Neutrophil (primary cell): Measurements from ENCODE around the gene MAP3K6.

Experiments
- H3K27ac ChIP-seq: fragments of 200-600 bp; sonication (generic); 2 replicates; pipeline ENCODE4 v1.5.1; 2016; ENCODE audit warnings: mild to moderate bottlenecking, moderate library complexity
- H3K27me3 ChIP-seq: fragments of 200-600 bp; sonication (generic); 2 replicates; pipeline ENCODE4 v1.6.0; 2016; ENCODE audit warnings: mild to moderate bottlenecking
- H3K36me3 ChIP-seq: fragments of 200-600 bp; sonication (generic); 2 replicates; pipeline ENCODE4 v1.5.1; 2017
- H3K4me1 ChIP-seq, 2 experiments: fragments of 200-600 bp in 1 of 2; sonication (generic) in 1 of 2; 1 replicate in 1 of 2; 2 replicates in 1 of 2; pipeline versions ENCODE4 v1.5.1 to v1.6.1; 2013 to 2016; ENCODE audit warnings: low read depth in 1 of 2, low read length in 1 of 2, mild to moderate bottlenecking in 1 of 2, moderate library complexity in 1 of 2; ENCODE audit not compliant: control insufficient read depth in 1 of 2, insufficient read depth in 1 of 2
- H3K4me3 ChIP-seq, 2 experiments: fragments of 200-600 bp in 1 of 2; sonication (generic) in 1 of 2; 1 replicate in 1 of 2; 2 replicates in 1 of 2; pipeline ENCODE4 v1.5.1; 2013 to 2016; ENCODE audit warnings: low read depth in 1 of 2, low read length in 1 of 2, mild to moderate bottlenecking in 1 of 2, moderate library complexity in 1 of 2
- H3K9me3 ChIP-seq: fragments of 200-600 bp; sonication (generic); 2 replicates; pipeline ENCODE4 v1.5.1; 2016
- TF ChIP-seq, protein P1 (sequence below): fragments of 200-600 bp; sonication (generic); IDR thresholded peaks from 2 replicates; pipeline ENCODE4 v1.5.1; 2016; ENCODE audit warnings: antibody characterized with exemption

The MAP3K6 gene

DNA sequence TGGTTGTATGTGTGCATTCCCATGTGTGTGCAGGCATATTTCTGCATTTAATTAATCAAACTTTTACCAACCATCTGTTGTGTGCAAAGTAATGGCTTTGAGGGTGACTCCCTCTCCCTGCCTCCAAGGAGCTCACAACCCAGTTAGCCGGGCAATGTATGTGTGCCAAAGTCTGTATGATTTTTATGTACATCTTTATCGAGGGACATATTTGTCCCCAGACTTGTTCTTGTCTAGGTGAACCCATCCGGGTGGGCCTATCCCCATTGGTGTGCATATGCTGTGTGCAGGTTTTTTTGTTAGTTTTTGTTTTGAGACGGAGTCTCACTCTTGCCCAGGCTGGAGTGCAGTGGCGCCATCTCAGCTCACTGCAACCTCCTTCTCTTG lies 23.1 kb downstream of the MAP3K6 start:
- Histone ChIP-seq H3K27ac (peak overlapping the region; percentile 99), H3K9me3 (no peaks in the 10 kb centered on the region), H3K4me1 (peaks cover 61% of the 10 kb centered on the region in 2 experiments), H3K36me3 (peaks cover 24% of the 10 kb centered on the region), H3K4me3 (peak overlapping the region; percentile 81 to 88), H3K27me3 (no peaks in the 10 kb centered on the region)
- TF ChIP-seq, protein P1, sequence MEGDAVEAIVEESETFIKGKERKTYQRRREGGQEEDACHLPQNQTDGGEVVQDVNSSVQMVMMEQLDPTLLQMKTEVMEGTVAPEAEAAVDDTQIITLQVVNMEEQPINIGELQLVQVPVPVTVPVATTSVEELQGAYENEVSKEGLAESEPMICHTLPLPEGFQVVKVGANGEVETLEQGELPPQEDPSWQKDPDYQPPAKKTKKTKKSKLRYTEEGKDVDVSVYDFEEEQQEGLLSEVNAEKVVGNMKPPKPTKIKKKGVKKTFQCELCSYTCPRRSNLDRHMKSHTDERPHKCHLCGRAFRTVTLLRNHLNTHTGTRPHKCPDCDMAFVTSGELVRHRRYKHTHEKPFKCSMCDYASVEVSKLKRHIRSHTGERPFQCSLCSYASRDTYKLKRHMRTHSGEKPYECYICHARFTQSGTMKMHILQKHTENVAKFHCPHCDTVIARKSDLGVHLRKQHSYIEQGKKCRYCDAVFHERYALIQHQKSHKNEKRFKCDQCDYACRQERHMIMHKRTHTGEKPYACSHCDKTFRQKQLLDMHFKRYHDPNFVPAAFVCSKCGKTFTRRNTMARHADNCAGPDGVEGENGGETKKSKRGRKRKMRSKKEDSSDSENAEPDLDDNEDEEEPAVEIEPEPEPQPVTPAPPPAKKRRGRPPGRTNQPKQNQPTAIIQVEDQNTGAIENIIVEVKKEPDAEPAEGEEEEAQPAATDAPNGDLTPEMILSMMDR: no peak

- Histone ChIP-seq H3K4me1 (peaks cover 61 to 62% of the 10 kb centered on the region in 2 experiments), H3K27me3 (no peaks in the 10 kb centered on the region), H3K36me3 (peaks cover 21% of the 10 kb centered on the region), H3K27ac (peak overlapping the region; percentile 99), H3K4me3 (peak overlapping the region; percentile 81 to 88), H3K9me3 (no peaks in the 10 kb centered on the region)
- TF ChIP-seq, protein P1: no peak
Observed at GRCh38 chr1:27342778-27343638, 23.8 kb downstream of the MAP3K6 start.

DNA sequence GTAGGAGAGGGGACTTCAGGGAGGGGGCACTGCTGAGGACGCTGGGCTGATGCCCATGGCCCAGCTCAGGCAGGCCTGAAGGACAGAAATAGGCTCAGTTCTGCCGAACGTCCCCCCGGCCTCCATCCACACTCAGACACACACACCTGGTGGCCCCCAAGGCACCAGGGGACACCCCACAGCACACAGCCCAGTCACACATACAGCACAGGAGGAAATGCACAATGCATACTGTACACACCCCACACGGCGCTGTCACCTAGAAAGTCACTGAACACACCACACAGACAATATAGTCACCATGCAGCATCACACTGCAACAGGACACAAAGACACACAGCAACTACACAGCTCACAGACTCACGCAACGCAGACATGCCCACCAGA lies 24.4 kb downstream of the MAP3K6 start:
- TF ChIP-seq, protein P1: no peak
- Histone ChIP-seq H3K9me3 (no peaks in the 10 kb centered on the region), H3K4me3 (peak overlapping the region; percentile 81 to 88), H3K27ac (peak overlapping the region; percentile 99), H3K36me3 (peaks cover 14% of the 10 kb centered on the region), H3K4me1 (peaks cover 61 to 62% of the 10 kb centered on the region in 2 experiments), H3K27me3 (no peaks in the 10 kb centered on the region)

- Histone ChIP-seq H3K9me3 (no peaks in the 10 kb centered on the region), H3K27me3 (no peaks in the 10 kb centered on the region), H3K36me3 (peaks cover 9% of the 10 kb centered on the region), H3K4me1 (peaks cover 61 to 62% of the 10 kb centered on the region in 2 experiments), H3K4me3 (peak within 1 kb of the TSS; percentile 81 to 88), H3K27ac (peak within 1 kb of the TSS; percentile 99)
- TF ChIP-seq, protein P1: no peak
Observed at GRCh38 chr1:27341525-27342252, 25.1 kb downstream of the MAP3K6 start, which contains the start of gene SYTL1. Gene SYTL1 (plus strand): TSS chr1:27342022. CDS start chr1:27345335, 3,313 bp downstream.

DNA sequence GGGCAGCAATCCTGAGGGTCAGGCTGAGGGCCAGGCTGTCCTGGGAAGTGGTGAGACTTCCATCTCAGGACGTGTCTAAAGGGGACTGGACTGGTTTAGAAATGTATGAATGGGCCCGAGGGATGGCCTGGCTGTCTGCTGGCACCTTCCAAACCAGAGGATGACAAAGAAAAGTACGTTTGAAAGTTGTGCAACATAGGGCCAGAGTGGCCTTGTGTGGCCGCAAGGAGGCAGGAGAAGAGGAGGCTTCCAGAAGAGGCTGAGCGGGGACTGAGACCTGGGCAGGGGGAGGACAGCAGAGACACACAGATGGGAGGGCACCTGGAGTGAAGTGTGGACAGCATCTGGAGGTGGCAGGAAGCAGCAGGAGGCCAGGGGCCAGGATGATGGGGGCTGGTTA lies 27.5 kb downstream of the MAP3K6 start:
- peak overlapping the region; percentile 57 for H3K27ac ChIP-seq
- H3K4me1 ChIP-seq: peaks cover 48 to 49% of the 10 kb centered on the region in 2 experiments

More for the DNA sequence above, 27.5 kb downstream of the MAP3K6 start:
- TF ChIP-seq, protein P1: peak; percentile 28
- H3K9me3 ChIP-seq: no peaks in the 10 kb centered on the region
- H3K4me3 ChIP-seq: no peak overlapping the region
- no peaks in the 10 kb centered on the region for H3K27me3 ChIP-seq
- peaks cover 26% of the 10 kb centered on the region for H3K36me3 ChIP-seq
